Spleen (tissue), 11 donors: ENCODE data around the gene INF2. TPM values are rescaled to one million over a fixed set of nuclear protein-coding genes. Genes with fewer than 3 reads are reported as not detected.

Experiments used
- DNase-seq: peaks from one replicate; pipeline ENCODE4 v3.0.0-alpha.2; 2020
- H3K27ac ChIP-seq, 8 donors: fragments of 200-600 bp; sonication (generic) in 7 of 8; 1 replicate in 4 of 8; 2 replicates in 4 of 8; pipeline versions ENCODE4 v1.5.0 to v1.8.0; 2016 to 2021; ENCODE audit warnings: inconsistent platforms in 4 of 8, mild to moderate bottlenecking in 4 of 8, moderate library complexity in 1 of 8
- H3K27me3 ChIP-seq, 7 donors: fragments of 200-600 bp; sonication (generic) in 6 of 7; replicated peaks in 1 of 7; 1 replicate in 4 of 7; 2 replicates in 3 of 7; pipeline versions ENCODE4 v1.5.0 to v1.8.0; 2016 to 2021; ENCODE audit warnings: inconsistent platforms in 3 of 7, mild to moderate bottlenecking in 1 of 7
- H3K36me3 ChIP-seq, 6 donors: fragments of 200-600 bp; sonication (generic) in 5 of 6; 1 replicate in 4 of 6; 2 replicates in 2 of 6; pipeline versions ENCODE4 v1.5.0 to v1.8.0; 2016 to 2021; ENCODE audit warnings: inconsistent platforms in 2 of 6
- H3K4me1 ChIP-seq, 6 donors: fragments of 200-600 bp; sonication (generic) in 5 of 6; 1 replicate in 3 of 6; 2 replicates in 3 of 6; pipeline versions ENCODE4 v1.5.0 to v1.8.0; 2016 to 2021; ENCODE audit warnings: inconsistent platforms in 3 of 6
- H3K4me3 ChIP-seq, 8 donors: fragments of 200-600 bp; sonication (generic) in 7 of 8; 1 replicate in 4 of 8; 2 replicates in 4 of 8; pipeline versions ENCODE4 v1.5.0 to v1.8.0; 2016 to 2021; ENCODE audit warnings: inconsistent platforms in 4 of 8, mild to moderate bottlenecking in 4 of 8, moderate library complexity in 2 of 8
- H3K9me3 ChIP-seq, 8 donors: fragments of 200-600 bp; sonication (generic) in 7 of 8; 1 replicate in 4 of 8; 2 replicates in 4 of 8; pipeline versions ENCODE4 v1.5.0 to v1.8.0; 2016 to 2021; ENCODE audit warnings: inconsistent platforms in 4 of 8
- POLR2A ChIP-seq, 3 donors: fragments of 450-650 bp; IDR thresholded peaks; one replicate each; pipeline ENCODE4 v1.5.1; 2017; ENCODE audit warnings: antibody characterized with exemption in 3 of 3, mild to moderate bottlenecking in 1 of 3
- POLR2AphosphoS5 ChIP-seq, 3 donors: sonication (generic); formaldehyde crosslinking; IDR thresholded peaks; one replicate each; pipeline ENCODE4 v1.5.1; 2017; ENCODE audit warnings: antibody characterized with exemption in 3 of 3
- WGBS, 5 donors: extraction: QIAGEN DNeasy Blood & Tissue Kit in 3 of 5; methylation state at CpG; one replicate each; pipeline versions ENCODE4 v1.1.5 to v1.1.7; 2013 to 2018; 5-methylcytosine and 5-hydroxymethylcytosine counted together
- intact Hi-C: fragments of 100-400 bp; cut with DNase I; formaldehyde crosslinking; loops from one replicate; pipeline ENCODE4 v1.15.0; 2023; ENCODE audit warnings: low total_unique reads
- polyA plus RNA-seq, 3 donors: library from polyadenylated mRNA; stranded (reverse); fragments of 200-250 nt; gene quantifications; one replicate each; pipeline ENCODE4 v1.2.1, GENCODE V29; 2013
- total RNA-seq, 7 donors: library from RNA; depleted of rRNA in 3 of 7; stranded (reverse); fragments of >200 nt in 3 of 7; fragmentation: NEBNext Ultra II Directional in 4 of 7; extraction: Animal tissue kit (Norgen Biotek cat#: 25700) in 4 of 7; gene quantifications; one replicate each; pipeline versions ENCODE4 v1.1.0 to v1.2.1, GENCODE V29; 2016 to 2021
- TF ChIP-seq, protein P1 (sequence below), 11 experiments: fragments of 200-600 bp in 7 of 11; fragments of 450-650 bp in 4 of 11; sonication (generic) in 4 of 11; IDR thresholded peaks in 8 of 11; conservative IDR thresholded peaks in 3 of 11; 1 replicate in 7 of 11; 2 replicates in 4 of 11; pipeline versions ENCODE4 v1.4.0 to v1.8.0; 2016 to 2021; ENCODE audit warnings: antibody characterized with exemption in 11 of 11, inconsistent platforms in 4 of 11, mild to moderate bottlenecking in 1 of 11
- donor health status: healthy with polysubstance abuse.
- donor health status: DM: no; HTN: no; CAD: no; lungs with moderate emphysema.
- donor health status: DM: no; HTN: no; CAD: no.
- donor health status: Bipolar disorder and iron deficiency.
- donor health status: healthy.
- donor health status: DM: no; HTN: no; CAD: no.
- donor health status: DM: yes; HTN: yes; CAD: no.

The INF2 gene
- total and polyA plus RNA-seq, 10 donors: 56.6 to 120 (median 98.6) TPM

DNA sequence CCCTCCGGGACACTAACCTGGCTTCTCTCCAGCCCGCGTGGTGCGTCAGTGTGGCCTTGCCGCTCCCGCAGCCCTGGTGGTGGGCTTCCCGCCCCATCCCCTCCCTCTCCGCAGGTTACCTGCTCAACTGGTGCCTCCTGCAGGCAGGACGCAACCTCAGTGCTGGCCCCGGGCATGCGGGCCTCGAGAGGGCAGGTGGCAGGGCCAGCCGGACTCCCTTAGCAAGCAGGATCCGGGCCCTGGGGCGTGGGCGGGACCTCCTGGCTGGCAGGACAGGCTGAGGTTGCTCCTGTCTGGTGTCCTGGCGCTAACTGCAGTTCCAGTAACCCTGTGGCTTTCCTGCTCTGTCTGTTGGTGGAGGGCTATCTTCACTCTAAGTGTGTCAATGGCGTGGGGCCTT lies 26.0 kb downstream of the INF2 start:
- Histone ChIP-seq H3K4me1 (peaks cover 0 to 6% (median 0%) of the 10 kb centered on the region in 6 donors), H3K36me3 (peaks cover 0 to 100% (median 67%) of the 10 kb centered on the region in 6 donors), H3K27ac (no peak overlapping the region), H3K27me3 (no peaks in the 10 kb centered on the region), H3K4me3 (no peak overlapping the region), H3K9me3 (no peaks in the 10 kb centered on the region)
- TF ChIP-seq POLR2AphosphoS5 (IDR thresholded peaks at IDR 0.05): peak in 1 of 3 donors; percentile 11
- TF ChIP-seq, protein P1, sequence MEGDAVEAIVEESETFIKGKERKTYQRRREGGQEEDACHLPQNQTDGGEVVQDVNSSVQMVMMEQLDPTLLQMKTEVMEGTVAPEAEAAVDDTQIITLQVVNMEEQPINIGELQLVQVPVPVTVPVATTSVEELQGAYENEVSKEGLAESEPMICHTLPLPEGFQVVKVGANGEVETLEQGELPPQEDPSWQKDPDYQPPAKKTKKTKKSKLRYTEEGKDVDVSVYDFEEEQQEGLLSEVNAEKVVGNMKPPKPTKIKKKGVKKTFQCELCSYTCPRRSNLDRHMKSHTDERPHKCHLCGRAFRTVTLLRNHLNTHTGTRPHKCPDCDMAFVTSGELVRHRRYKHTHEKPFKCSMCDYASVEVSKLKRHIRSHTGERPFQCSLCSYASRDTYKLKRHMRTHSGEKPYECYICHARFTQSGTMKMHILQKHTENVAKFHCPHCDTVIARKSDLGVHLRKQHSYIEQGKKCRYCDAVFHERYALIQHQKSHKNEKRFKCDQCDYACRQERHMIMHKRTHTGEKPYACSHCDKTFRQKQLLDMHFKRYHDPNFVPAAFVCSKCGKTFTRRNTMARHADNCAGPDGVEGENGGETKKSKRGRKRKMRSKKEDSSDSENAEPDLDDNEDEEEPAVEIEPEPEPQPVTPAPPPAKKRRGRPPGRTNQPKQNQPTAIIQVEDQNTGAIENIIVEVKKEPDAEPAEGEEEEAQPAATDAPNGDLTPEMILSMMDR (IDR thresholded peaks at IDR 0.05 in 8 of 11, conservative IDR thresholded peaks at IDR 0.05 in 3 of 11): no peak
- intact Hi-C loops: no loop called here
- DNase-seq: no peak
- WGBS, 5 donors: 84 to 91% (median 86%) methylated on average over 14 to 18 of the region's 18 CpGs

DNA sequence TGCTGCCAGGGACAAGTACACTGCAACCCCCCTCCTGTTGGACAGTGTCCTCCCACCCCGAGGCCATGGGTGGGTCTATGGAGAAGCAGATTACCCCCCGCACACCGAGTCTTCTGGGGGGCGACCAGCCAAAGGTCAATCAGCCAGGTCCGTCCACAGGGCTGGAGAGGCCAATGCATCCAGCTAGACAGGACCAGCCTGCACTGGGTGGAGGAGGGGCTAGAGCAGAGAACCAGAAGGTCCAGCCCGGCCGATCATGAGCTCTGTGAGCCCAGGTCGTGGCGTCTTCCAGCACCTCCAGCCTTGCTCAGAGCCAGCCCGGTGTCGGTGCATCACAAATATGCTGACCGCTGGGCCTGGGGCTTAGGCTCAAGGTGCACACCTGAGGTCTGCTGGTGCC lies 26.5 kb downstream of the INF2 start:
- H3K9me3 ChIP-seq: no peaks in the 10 kb centered on the region
- no peak overlapping the region for H3K27ac ChIP-seq
- DNase-seq: no peak
- no peaks in the 10 kb centered on the region for H3K27me3 ChIP-seq
- TF ChIP-seq, protein P1 (IDR thresholded peaks at IDR 0.05 in 8 of 11, conservative IDR thresholded peaks at IDR 0.05 in 3 of 11): no peak
- TF ChIP-seq POLR2AphosphoS5 (IDR thresholded peaks at IDR 0.05): no peak
- no peak for TF ChIP-seq POLR2A (IDR thresholded peaks at IDR 0.05)
- H3K4me1 ChIP-seq: peaks cover 0 to 6% (median 0%) of the 10 kb centered on the region in 6 donors
- no peak overlapping the region for H3K4me3 ChIP-seq
- peaks cover 0 to 95% (median 63%) of the 10 kb centered on the region in 6 donors for H3K36me3 ChIP-seq
- 83 to 96% (median 90%) methylated on average over 5 to 12 of the region's 12 CpGs for WGBS, 5 donors
- intact Hi-C loops: no loop called here

DNA sequence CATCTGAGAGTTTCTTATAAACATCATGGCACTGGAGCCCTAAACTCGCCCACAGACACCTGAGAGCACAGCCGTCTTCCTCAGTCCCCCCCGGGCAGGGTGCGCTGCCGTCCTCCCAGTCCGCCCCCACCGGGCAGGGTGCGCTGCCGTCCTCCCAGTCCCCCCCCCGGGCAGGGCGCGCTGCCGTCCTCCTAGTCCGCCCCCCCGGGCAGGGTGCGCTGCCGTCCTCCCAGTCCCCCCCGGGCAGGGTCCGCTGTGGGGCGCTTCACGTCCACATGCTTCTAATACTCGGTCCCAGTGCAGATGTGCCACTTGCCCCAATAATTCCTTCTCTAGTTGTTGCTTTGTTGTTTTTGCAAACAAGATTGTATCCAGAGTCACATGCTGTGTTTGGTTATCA lies 27.7 kb downstream of the INF2 start:
- no peaks in the 10 kb centered on the region for H3K9me3 ChIP-seq
- TF ChIP-seq, protein P1 (IDR thresholded peaks at IDR 0.05 in 8 of 11, conservative IDR thresholded peaks at IDR 0.05 in 3 of 11): no peak
- no peak for TF ChIP-seq POLR2AphosphoS5 (IDR thresholded peaks at IDR 0.05)
- TF ChIP-seq POLR2A (IDR thresholded peaks at IDR 0.05): no peak
- 87 to 94% (median 89%) methylated on average over 22 of the region's 22 CpGs for WGBS, 5 donors
- DNase-seq: no peak
- H3K27ac ChIP-seq: no peak overlapping the region
- peaks cover 0 to 12% (median 0%) of the 10 kb centered on the region in 6 donors for H3K4me1 ChIP-seq
- peaks cover 0 to 90% (median 51%) of the 10 kb centered on the region in 6 donors for H3K36me3 ChIP-seq
- no peak overlapping the region for H3K4me3 ChIP-seq
- intact Hi-C loops: no loop called here
- H3K27me3 ChIP-seq: no peaks in the 10 kb centered on the region

DNA sequence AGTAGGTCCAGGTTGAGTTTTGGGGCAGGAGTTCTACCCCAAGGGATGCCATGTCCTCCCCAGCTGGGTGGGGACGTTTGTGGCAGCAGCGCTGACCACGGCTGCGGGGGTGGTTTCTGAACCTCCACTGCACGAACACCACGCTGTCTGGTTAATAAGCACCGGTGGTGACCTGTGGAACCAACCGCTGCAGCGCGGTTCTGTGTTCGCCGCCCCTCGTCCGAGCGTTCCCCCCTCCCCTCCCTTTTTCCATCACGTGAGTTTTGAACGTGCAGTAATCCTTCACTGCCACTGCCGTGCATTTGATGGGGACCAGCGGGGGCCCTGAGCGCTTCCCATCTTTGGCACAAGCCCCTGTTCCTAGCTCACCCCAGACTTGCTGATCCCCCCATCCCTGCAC lies 28.2 kb downstream of the INF2 start:
- Histone ChIP-seq H3K27me3 (no peaks in the 10 kb centered on the region), H3K27ac (no peak overlapping the region), H3K4me1 (peaks cover 0 to 17% (median 2%) of the 10 kb centered on the region in 6 donors), H3K36me3 (peaks cover 0 to 84% (median 46%) of the 10 kb centered on the region in 6 donors), H3K4me3 (no peak overlapping the region), H3K9me3 (no peaks in the 10 kb centered on the region)
- no peak for TF ChIP-seq POLR2AphosphoS5 (IDR thresholded peaks at IDR 0.05)
- no peak for TF ChIP-seq POLR2A (IDR thresholded peaks at IDR 0.05)
- TF ChIP-seq, protein P1 (IDR thresholded peaks at IDR 0.05 in 8 of 11, conservative IDR thresholded peaks at IDR 0.05 in 3 of 11): no peak
- no peak for DNase-seq
- 69 to 86% (median 81%) methylated on average over 19 to 20 of the region's 20 CpGs for WGBS, 5 donors
- intact Hi-C loops: no loop called here
